ENCODE results near the gene ATP10A.

- TF ChIP-seq POLR2A (conservative IDR thresholded peaks at IDR 0.05) (no peak), NFXL1 (CRISPR knock-in tag; IDR thresholded peaks at IDR 0.05) (no peak)
- TF ChIP-seq, protein P1, sequence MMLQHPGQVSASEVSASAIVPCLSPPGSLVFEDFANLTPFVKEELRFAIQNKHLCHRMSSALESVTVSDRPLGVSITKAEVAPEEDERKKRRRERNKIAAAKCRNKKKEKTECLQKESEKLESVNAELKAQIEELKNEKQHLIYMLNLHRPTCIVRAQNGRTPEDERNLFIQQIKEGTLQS (IDR thresholded peaks at IDR 0.05), result no peak
- TF ChIP-seq, protein P1 (CRISPR knock-in tag; conservative IDR thresholded peaks at IDR 0.05), result no peak
Observed at GRCh38 chr15:25795712-25796111, 67.4 kb downstream of the ATP10A start.
